HG02938 (cell line): Measurements from ENCODE around the gene HYCC1.

Source experiments
- ATAC-seq: cut with Tn5 transposase; IDR thresholded peaks from one replicate; pipeline ENCODE4 v1.9.1; 2021; ENCODE audit warnings: mild to moderate bottlenecking, moderate library complexity; ENCODE audit not compliant: unreplicated experiment

The HYCC1 gene

DNA sequence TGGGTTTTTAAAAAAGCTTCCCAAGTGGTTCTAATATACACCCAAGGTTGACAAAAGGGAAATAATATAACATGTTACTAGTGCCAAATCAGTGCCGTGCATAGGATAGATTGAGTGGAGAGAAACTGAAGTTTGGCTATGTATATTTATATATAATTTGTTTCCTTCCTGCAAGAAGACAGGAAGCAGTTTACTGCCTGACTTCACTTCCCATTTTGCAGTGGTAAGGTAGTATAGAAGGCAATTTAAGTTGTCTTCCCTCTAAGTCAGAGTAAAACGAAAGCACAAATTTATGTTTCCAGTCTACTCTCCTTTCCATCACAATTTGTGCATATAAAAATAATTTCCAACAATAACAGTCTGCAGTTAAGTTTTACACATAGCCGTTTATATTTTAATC lies 3.4 kb upstream of the HYCC1 start:
- ATAC-seq = no peak

GRCh38 chr7:23016345-23017253 lies 2.7 kb upstream of the HYCC1 start:
- no peak for ATAC-seq

DNA sequence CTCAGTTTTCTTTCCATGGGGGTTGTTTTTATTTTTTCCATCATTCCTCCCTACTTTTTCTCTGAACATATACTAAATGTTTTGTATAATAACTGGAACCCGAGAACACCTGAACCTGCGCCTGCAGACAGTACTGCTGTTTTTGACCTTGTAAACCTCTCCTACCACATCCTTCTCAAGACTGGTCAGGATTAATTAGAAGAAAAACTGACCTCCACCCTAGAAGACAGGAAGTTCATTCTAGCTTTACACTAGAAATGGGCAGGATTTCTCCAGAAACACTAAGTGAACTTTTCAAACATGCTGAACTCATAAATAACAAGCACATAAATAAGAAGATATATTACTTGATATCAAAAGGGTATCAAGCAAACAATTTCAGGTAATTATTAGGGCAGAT lies 751 bp upstream of the HYCC1 start:
- no peak for ATAC-seq

DNA sequence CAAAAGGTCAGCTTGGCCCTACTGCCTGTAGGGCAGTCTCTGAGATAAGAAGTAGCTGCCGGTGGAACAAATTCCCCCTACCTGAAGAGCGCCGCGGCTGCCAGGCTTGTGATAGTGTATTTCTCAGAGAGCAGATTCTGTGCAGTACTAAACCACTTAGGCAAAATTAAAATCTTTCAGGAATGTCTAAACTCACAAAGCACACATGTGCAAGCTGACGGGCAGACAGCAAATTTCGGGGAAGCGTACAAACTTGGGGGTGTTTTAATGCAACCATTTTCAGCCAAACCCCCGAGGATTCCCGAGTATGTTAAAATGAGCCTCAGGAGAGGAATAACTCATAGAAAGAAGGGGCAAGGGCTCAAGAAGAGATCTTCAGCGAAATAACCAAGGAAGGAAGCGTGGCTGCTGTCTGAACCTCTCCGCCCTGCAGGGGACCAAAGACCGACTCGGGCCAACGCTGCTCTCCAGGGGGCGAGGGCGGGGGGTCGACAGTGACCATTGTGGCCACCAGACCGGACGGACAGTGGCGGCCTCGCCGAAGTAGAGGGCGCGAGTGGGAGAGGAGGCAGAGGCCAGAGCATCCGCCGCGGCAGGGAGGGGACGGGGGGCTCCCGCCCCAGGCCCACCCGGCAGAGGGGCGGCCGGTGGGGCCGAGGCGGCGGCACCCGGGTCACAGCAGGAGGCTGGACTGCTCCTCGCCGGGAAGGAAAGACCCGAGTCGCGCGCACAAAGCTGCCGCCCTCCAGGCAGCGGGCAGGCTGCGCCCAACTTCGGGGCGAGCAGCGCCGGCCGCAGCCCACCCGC lies 819 bp downstream of the HYCC1 start:
- ATAC-seq = peak; percentile 3

DNA sequence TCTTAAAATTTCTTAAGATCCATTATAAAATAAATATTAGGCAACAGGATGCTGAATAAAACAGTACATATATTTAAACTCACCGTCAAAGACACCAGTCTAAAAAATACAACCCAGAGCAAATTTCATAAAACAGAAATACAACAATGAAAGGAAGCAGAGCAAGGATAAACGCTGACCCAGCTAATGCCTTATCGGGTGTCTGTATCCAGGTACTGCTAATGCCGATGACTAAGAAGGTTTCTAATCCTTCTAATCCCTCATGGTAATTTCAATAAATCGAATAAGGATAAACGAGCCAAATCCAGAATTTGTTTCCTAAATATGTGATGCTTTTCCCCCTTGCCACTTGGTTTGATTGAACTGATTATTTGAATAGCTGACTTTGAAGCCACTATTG lies 1.7 kb downstream of the HYCC1 start:
- ATAC-seq = no peak

GRCh38 chr7:23011222-23011924 lies 2.6 kb downstream of the HYCC1 start:
- no peak for ATAC-seq

DNA sequence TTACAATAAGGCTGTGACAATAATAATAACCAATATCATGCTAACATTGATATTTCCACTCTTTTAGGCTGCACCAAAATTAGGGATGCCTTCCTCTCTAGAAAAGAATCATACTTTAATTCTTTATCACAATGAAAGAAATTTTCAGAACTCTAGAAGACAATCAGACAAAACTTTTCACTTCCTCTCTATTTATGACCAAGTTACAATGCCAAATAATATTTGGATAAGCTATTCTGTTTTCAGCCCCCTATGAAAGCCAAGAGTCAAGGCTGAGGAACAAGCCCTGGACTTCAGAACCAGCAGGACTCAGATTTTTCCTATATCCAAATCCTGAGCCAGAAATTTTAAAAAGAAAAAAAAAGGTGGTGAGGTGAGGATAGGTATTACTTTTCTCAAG lies 4.6 kb downstream of the HYCC1 start:
- ATAC-seq = no peak

- no peak for ATAC-seq
These were observed 9.7 kb downstream of the HYCC1 start for GRCh38 chr7:23004247-23004520.

DNA sequence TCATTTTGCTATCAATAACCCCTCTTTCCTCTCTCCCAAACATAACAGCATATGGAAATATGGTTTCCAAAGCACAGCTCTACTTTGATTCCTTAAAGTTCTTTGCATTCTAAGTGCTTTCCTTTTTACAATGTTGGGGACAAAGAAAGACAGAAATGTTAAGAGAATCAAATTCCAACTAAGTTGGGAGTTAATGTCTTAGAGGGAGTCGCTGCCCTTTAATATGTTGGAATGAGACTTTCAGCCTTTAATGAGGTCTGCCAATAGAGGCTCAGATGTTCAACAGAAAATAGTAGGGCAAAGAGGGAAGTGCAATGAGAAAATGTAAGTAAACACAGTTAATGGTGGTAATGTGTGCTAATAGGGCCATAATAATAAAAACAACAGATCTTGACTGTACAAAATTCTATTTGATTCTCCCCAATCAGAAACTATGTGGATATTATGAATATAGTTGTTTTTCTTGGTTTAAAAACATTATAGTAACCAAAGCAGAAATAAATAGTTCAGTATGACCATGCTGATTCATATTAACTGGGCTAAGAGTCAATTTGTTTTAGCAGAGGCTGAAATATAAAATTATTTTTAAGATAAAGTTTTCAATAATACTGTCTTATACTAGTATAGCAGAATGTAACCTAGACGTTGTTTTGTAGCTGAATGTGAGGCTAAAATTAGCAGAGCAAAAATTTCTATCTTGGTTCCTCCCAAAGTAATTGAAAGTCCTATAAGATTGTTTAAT lies 10.3 kb downstream of the HYCC1 start:
- no peak for ATAC-seq

DNA sequence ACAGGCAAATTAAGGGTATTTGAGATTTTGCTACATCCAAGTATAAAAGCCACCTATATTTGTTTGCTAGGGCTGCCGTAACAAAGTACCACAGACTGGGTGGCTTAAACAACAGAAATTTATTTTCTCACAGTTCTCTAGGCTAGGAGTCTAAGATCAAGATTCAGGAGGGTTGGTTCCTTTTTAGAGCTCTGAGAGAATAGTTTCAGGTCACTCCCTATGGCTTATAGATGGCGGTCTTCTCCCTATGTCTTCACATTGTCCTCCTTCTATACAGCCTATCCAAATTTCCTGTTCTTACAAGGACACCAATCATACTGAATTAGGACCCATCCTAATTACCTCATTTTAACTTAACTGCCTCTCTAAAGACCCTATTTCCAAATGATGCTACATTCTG lies 11.2 kb downstream of the HYCC1 start:
- no peak for ATAC-seq

DNA sequence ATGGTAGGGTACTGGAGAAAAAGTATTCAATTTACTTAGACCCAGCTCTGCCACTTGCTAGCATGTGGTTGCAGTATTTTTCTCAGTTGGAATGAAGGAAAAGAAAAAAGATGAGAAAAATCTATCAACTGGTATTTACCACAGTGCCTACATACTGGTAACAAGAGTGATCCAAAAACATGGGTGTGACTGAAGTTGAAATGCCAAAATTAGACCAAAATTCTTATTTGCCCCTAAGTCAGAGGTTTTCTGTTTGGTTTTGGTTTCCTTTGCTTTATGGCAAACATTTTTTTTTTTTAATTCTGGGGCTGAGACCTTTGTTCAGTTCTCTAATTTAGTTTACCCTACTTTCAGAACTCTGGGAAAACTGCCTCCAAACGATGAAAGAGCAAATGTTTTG lies 12.3 kb downstream of the HYCC1 start:
- no peak for ATAC-seq

GRCh38 chr7:23000597-23001360 lies 13.2 kb downstream of the HYCC1 start:
- no peak for ATAC-seq

DNA sequence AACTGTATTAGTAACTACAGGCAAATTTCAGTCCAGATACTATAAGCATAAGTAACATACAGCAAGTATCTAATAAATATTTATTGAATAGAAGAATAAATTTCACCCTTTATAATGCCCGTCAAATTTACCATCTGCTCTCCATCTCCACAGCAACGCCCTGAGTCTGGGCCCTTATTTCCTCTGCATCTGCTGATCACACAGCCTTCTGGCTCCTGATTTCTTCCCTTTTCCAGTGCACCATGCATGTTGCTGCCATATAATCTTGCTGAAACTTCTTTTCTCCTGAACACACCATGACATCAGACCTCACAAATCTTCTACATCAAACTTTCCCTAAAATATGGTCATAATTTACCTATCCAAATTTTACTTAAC lies 15.4 kb downstream of the HYCC1 start:
- ATAC-seq = no peak

GRCh38 chr7:22997871-22998518 lies 15.9 kb downstream of the HYCC1 start:
- ATAC-seq = no peak

- ATAC-seq = no peak
These were observed 17.5 kb downstream of the HYCC1 start for GRCh38 chr7:22996470-22996869.

DNA sequence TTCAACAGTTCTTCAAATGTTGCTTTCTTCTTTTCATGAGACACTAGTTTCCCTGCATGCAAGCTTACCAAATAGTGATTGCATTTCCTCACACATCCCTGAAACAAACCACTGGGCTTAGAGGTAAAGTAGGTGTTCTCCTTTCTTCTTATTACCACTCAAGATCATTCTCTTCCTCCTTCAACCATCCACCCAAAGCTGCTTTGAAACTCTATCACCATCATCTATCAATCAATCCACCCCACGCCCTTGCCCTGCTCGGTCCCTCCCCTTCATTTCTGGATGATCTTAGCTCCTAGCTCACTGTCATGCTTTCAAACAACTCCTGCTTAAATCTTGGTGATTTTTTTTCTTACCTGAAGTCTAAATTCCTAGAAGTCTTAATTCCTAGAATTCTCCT lies 18.9 kb downstream of the HYCC1 start:
- ATAC-seq = no peak

DNA sequence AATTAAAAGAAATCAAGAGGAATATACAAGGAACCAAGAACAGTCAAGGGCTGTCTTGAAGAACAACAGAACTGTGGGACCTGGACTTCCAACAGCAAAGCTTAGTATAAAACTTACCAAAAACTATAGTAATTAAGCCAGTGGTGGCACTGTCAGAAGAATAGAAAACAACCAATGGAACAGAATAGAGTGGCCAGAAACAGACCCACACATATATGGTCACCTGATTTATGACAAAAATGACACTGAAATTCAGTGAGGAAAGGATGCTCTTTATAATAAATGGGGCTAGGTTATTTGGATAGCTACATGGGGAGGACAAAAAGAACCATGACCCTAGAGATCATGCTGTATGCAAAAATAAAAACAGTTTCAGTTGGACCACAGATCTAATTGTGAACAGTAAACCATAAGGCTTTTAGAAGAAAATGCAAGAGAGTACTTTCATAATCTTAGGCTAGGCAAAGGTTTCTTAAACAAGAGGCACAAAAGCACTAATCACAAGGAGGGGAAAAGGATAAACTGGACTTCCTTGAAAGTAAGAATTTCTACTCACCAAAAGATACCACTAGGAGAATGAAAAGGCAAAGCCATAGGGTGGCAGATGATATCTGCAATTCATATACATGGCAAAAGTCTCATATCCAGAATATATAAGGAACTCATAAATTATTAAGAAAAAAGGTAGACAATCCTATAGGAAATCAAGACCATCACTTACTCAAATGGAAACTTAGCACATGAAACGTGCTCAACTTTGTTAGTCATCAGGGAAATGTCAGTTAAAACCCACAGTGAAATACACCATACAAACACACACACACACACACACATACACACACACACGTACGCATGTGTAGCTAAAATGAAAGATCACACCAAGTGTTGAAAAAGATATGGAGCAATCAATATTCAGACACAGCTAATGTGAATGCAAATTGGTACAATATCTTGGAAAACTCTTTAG lies 20.8 kb downstream of the HYCC1 start:
- peak; percentile 84 for ATAC-seq

- ATAC-seq = no peak
These were observed 23.4 kb downstream of the HYCC1 start for GRCh38 chr7:22990588-22990949.
